Measurements from ENCODE around the gene CACNA2D2.

GRCh38 chr3:50353245-50354004, 150.0 kb downstream of the CACNA2D2 start:
- no peak for TF ChIP-seq CTCF (IDR thresholded peaks at IDR 0.05)
- TF ChIP-seq POLR2A (IDR thresholded peaks at IDR 0.05), result no peak

All from heart left ventricle (tissue), 13 donors.